Hindlimb muscle (tissue), 1 donor: ENCODE data around the gene HIRA. TPM values are rescaled to one million over a fixed set of nuclear protein-coding genes. Genes with fewer than 3 reads are reported as not detected.
A peak's percentile ranks its signal among the peaks of the same experiment; 100 is the strongest.
"Not testable (repeated sequence)": the region's sequence is repeated elsewhere in the genome, so short reads cannot be mapped to it uniquely, and the experiment has no call there.

ENCODE experiments used
- DNase-seq: peaks from one replicate; pipeline ENCODE4 v3.0.0-alpha.2; 2013
- polyA plus RNA-seq: library from polyadenylated mRNA; unstranded; fragments of 120-200 nt; gene quantifications from one replicate; pipeline ENCODE4 v1.2.1, GENCODE V29; 2013; ENCODE audit not compliant: insufficient read length

The HIRA gene
- polyA plus RNA-seq, 1 donor, result 20.2 TPM

DNA sequence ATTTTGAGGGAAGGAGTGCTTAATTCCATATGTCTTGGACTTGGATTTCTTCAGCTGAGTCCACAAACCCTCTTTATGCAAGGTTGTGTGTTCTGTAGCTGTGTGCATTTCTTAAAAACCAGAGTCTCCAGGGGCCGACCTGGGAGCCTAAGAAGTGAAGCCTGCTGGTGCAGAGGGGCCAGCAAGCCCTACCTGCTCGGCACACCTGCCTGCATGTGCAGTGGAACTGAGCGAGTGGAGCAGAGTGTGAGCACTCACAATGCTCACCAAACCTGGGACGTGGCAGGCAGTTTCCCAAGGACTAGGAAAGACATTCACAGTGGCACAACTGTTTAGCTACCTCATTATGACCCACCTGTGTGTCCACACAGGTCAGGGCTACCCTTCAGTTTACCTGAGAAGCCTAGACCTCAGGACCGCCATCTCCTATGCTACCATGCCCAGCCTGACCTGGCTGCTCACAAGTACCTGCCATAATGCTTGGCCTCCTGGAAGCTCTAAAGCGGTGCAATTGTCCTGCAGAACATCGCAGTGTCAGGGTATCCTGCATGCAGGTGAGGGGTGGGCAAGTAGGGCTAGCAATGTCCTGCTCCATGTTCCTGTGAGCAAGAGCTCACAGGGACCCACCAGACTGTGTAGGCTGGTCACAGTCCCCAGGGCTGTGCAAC, 12.1 kb upstream of the HIRA start:
- no peak for DNase-seq

DNA sequence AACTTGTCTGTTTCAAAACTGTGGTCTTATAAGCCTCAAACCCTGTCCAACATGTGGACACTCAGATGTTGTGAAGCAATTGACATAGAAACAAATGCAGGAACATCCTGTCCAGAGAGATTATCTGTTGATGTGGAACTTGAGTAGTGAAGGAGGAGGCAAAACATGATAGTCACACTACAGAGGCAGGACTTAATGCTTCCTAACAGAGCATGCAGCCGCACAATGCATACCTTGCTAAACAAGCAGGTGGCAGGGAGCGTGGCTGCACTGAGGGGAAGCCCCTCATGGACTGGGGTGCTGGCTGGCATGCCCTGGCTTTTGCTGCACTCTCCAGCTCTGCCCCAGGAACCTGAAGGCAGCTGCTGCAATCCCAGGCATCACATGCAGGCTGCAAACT, 10.6 kb upstream of the HIRA start:
- no peak for DNase-seq

DNA sequence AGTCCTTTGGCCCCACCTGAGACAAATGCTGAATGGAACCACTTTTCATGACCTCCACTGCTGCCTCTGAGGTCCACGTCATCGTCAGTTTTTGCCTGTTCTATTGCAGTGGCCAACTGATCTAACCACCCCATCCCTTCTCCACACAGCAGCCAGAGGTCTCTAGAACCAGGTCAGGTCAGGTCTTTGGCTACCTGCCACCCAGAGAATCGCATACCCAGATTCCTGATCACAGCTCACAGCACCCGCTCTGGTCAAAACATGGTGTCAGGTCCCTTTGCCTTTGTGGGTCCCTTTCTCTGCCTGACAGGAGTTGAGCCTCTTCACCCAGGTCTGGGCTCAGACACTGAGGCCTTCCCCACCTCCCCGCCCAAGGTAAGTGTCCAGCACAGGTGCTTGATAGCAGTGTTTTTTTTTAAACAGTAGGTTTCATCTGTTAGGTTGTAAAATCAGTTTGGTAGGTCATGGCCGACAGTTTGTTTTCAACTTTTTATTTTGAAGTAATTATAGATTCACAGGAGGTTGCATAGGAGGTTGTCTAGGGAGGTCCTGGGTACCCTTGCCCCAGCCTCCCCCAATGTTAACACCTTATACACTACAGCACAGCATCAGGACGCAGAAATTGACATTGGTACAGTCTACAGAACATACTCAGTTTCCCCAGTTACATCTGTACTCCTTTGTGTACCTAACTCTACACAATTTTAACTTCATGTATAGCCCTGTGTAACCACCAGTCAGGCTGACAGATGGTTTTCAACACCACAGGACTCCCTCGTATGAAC, 9.1 kb upstream of the HIRA start:
- DNase-seq, result no peak

DNA sequence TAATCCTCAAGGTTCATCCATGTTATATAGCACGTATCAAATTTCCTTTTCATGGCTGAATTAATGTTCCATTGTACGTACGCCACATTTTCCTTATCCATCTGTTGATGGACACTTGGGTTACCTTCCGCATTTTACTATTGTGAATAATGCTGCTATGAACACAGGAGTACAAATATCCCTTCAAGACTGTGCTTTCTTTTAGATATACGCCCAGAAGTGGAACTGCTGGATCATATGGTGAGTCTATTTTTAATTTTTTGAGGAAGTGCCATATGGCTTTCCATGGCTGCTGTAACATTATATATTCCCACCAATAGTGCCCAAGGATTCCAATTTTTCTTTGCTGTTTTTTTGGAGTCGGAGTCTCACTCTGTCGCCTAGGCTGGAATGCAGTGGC, 6.8 kb upstream of the HIRA start:
- no peak for DNase-seq

DNA sequence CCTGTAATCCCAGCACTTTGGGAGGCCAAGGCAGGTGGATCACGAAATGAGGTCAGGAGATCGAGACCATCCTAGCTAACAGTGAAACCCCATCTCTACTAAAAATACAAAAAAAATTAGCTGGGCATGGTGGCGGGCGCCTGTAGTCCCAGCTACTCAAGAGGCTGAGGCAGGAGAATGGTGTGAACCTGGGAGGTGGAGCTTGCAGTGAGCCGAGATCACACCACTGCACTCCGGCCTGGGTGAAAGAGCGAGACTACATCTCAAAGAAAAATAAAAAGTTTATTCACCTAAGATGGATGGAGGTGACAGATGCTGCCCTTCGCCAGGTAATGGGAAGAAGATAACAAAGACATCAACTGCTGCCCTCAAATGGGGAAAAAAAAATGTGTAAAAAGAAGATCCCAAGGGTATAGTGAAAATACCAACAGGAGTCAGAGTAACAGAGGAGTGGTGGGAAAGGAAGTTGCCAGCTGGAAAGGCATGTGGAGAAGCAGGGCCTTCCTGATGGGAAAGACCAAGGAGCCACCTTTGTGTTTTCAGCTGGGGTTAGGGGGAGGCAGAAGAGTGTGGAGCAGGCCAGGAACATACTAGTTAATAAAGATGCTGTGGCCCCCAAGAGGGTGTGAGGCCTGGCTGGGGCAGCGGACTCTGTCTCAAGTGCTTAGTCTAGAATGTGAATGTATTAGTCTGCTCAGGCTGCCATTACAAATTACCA, 5.1 kb upstream of the HIRA start:
- not testable (repeated sequence) for DNase-seq

DNA sequence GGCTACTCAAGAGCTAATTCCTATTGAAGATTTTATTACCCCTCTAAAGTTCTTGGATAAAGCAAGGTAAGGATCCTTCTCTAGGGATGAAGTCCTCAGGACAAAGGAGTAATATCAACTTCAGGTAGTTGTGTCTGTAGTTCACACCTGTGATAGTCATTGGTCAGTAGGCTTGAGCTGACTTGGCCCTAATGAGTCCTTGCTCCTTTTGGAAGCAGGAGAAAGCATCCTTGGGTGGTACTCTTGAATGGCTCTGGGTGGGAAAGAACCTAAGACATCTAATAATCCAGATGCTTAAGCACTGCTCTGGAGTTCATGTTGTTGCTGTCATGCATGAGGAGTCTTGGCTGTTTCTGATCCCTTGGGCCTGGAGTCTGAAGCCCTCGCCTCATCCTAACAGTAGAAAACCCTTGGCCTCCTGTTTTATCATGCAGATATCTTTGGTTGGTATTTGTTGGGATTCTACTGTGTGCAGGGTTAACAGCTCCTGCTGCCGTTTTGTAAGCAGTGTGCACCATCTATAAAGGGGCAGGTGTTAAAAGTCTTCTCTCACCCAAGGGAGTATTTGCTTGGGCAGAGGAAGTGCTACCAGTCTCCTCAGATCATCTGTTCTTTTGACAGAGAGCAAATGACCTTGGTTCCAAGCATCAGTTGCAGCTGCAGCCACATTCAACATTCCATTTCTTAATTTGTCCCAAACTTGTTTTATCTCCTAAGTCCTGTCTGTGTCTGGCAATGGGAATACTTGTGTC, 3.5 kb upstream of the HIRA start:
- DNase-seq, result no peak

DNA sequence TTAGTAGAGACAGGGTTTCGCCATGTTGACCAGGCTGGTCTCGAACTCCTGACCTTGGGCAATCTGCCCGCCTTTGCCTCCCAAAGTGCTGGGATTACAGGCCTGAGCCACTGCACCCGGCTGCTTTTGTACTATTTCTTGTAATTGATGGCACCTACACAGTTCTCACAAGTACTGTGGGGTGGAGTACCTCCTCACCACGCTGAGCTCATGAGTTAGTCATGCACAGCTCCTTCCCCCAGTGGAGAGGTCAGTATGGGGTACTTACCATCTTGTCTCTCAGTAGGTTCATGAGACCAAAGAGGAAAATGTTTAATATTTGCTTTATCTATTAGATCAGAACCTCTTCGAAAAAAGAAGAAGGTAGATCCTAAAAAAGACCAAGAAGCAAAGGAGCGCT, 2.9 kb upstream of the HIRA start:
- DNase-seq, result no peak

DNA sequence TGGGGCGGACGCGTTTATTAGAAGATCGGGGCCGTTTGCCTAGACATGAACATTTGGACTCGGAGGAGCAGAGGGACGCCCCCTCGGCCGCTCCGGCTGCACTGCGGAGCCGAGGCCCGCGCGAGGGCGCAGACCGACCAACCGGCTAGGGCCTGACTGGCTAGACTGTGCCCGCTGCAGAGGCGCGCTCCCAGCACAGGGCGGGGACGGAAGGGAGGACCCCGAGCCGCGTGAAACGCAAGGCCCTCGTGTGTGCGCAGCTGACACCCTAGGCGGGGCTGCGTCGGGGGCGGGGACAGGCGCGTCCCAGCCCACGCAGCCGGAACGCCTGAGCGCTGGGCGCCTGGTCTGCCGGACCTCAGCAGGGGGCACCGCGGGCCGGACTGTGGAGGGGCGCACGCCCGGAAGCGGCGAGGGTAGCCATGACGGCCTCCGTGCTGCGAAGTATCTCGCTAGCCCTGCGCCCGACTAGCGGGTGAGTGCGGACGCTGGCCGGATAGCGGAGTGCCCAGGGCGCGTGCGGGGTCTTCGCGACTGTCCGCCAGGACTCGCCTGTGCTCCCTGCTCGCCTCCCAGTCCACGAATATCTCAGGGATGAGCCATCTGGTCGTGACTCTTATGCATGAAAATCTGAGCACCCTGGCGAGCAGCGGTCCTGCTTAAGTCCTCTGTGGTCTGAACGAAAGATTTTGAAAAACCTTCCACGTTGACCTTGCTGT, 759 bp upstream of the HIRA start, which contains the start of gene MRPL40:
Gene MRPL40, plus strand, starts transcription at position 413 of the 719 bp plus-strand sequence. Its CDS starts 10 bp downstream, at position 423.
- DNase-seq, result peak; percentile 96

DNA sequence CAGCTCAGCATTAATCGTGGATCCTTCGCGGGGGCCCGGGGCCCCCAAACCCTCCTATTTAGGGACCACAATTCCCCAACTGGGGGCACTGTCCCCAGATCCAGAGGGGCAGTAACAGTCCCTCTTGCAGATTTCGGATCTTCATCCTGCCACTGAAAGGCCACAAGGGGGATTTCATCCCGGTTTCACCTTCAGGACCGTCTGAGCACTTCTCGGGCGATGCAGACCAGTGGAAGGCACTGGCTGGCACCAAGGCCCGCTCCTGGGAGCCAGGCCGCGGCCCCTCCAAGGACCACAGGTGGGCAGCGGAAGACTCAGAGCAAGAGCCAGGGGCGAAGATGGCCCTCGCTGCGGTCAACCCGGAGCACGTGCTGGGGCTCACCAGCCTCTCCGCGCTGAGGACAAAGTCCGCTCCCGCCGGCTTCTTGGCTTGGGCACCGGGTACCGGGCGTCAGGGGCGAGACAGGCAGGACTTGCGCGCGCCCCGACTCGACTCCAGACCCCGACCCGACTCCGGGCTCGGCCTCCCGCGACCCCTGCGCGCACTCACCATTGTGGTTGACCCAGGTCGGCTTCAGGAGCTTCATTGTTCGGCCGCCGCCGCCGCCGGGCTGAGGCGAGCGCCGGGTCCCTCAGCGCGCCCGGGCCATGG, 517 bp downstream of the HIRA start:
- no peak for DNase-seq

DNA sequence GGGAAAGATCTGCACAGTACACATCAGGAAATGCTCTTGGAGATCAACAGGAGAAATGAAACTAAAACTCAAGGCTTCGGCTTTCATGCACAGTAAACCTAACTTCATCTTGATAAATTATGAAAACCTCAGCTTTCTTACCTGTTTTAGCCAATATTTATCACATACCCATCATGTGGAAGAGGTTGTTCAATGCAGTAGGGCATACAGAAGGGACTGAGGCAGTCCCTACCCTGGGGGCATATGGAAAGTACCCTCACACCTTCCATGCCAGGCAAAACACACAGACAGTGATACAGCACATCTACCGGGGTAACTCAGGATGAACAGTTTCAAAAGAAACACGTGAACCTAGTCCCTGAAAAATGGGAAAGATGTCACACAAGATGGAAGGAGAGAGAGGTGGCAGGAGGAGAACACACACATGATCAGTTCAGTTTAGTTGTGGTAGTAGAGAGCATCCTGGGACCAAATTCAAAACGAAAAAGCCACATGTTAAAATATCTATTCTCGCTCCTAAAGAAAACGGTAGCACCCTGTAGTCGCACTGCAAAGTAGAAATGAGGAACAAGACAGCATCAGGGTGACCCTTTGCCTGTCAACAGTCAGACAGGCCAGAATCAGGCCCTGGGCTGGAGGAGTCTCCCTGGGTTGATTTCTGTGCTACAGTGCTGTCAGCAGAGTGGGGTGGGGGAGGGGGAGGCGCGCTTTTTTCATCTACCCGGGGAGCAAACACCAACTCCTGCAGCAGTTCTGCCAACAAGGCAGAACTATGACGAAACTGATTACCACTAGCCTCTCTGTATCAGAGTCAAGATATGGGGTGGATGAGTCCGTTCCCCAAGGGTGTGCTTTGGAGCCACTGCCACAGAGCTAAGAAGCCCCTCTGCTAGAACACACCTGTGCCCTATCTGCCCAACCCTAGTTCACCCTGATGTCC, 1.3 kb downstream of the HIRA start:
- DNase-seq, result no peak

DNA sequence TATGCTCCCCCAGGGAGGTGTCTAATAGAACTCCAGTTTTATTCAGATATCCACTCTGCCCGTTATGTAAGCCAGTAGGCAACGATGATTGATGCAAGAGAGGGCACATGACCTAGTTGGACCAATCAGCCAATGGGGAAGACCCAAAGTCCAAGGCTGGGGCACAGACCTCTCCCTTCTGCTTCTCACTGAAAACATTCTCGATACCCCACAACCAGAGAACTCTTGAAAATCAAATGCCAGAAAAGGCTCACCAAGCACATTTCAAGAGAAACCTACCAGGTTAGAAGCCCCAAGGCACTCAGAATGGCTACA, 7.4 kb downstream of the HIRA start:
- no peak for DNase-seq

DNA sequence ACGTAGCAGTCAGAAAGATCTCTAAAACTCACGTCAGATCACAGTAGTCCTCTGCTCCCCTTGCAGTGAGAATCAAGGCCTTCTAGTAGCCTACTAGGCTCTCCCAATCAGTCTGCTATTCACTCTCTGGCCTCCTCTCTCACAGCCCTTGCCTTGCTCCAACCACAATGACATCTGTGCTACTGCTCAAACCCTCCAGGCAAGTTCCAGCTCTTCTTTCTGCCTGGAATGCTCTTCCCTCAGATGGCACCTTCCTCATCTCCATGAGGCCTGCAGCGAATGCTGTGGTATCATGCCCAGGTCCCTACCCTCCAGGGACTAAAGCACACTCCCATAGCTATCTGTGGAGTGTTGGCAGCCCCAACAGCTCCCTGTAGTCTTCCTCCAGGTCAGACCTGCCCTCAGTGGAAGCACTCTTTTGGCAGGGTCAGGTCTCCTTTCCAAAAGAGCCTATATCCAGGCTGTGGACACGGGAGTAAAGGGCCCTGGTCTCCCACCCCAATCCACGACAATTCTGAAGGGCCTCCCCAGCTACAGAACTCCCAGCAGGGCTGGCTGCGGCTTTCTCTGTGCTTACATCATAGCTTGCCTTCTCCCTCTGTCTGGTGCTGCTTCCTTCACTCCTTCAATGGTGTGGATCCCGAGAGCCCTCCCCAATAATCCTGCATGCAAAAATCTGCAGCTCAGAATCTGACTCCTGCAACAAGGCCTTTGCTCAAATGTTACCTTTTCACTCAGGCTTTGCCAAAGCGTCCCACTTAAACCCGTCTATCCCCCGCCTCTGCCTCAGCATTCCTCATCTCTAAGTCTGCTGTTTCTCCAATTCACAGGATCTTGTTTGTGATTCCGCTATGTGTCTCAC, 8.9 kb downstream of the HIRA start:
- no peak for DNase-seq

DNA sequence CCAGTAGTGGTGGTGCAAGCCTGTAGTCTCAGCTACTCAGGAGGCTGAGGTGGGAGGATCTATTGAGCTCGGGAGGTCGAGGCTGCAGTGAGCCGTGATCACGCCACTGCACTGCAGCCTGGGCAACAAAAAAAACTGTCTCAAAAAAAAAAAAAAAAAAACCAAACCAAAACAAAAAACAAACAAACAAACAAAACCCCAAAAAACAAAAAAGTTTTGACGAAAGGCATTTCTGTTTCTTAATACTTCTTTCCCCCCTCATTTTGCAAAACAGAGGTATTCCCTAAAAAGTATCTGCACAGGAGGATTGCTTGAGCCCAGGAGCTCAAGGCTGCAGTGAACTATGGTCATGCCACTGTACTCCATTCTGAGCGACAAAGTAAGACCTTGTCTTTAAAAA, 11.2 kb downstream of the HIRA start:
- DNase-seq, result no peak

DNA sequence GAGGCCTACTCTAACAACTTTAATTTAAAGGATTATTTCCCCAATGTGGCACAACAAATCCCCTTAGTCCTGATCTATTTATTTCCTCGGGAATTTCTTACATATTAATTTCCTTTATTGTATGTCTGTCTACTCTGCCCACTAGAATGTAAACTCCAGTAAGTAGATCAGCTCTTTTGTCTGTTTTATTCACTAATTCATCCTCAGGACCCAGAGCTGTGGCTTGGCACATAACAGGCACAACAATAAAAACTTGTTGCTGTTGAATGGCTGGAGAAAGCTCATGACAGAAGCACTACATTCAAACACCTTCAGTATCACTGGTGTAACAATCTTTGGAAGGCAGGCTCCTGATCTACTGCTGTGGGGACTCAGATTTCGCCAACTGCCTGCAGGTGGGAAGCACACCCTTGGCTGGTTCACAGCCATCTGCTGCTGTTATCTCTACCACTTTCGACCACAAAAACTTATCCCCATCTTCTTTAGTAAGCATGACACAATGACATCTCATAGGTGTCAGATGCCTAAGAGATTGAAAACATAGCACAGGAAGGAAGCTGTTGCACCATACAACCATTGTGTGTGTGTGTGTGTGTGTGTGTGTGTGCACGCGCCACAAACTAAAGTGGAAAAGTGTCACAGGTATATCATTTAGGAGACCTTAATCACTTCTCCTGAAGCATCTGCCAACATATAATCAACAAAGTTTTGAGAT, 11.9 kb downstream of the HIRA start:
- no peak for DNase-seq

DNA sequence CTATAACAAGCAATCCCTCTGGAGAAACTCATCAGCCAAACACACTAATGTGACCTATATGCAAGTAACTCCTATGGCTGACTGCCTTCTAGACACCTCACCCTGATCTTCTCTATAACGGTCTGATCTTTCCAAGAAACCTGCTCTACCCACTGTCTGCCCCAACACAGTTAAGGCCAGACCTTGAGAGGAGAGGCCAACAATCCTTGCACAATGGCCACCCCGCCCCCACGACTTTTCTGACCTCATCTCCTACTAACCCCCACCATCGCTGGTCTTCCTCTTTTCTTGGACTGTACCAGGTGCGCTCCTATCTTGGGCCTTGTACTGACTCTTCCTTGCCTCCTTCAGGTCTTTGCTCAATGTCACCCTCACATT, 12.5 kb downstream of the HIRA start:
- DNase-seq, result no peak

DNA sequence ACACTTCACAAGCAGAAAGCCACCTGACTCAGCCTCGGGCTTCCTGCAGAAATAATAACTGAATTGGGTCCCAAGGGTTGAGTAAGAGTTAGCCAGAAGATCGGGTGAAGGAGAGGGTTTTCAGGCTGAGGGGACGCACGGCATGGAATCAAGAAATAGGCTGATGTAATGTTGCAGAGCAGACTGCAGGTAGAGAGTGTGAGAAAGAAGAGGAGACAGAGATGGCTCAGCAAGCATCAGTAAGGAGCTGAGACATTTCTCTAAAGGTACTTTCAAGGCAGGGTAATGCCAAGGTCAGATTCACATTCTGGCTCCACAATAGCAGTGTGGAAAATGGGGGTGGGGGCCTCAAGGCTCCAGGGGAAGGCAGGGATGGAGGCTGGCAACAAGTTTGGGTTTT, 18.6 kb downstream of the HIRA start:
- no peak for DNase-seq

DNA sequence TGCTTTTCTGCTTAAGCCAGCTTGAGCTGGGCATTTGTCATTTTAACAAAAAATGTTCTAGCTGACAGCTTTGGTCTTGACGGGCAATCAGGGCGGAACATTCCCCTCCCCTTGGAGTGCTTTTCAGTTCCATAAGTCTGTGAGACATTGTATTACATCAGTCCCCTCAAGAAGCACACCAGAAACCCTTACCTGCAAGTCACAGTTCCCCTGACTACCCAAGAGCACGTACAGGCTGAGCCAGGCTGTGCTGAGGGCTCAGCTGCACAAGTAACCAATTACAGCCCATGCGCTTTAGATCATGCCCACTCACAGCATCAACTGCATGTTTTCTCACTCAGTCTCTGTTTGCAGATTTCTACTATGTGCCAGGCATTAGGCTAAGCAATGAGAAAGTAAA, 19.1 kb downstream of the HIRA start:
- no peak for DNase-seq

DNA sequence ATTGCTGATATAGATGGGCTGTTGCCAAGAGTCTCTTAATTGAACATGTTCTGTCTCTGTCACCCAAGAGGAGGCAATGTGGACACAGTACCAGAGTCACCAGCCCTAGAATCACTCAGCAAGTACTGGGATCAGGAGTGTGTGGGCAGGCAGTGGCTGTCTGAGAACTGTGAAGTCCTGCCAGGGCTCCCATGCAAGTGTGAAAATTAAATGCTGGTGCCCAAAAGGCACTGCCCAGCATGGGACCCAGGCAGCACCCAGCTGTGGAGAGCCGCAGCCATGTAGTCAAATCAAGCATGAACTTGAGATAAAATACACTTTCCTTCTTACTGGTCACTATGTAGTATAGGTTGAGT, 19.9 kb downstream of the HIRA start:
- no peak for DNase-seq
